Measurements from ENCODE around the gene PIK3CB.

DNA sequence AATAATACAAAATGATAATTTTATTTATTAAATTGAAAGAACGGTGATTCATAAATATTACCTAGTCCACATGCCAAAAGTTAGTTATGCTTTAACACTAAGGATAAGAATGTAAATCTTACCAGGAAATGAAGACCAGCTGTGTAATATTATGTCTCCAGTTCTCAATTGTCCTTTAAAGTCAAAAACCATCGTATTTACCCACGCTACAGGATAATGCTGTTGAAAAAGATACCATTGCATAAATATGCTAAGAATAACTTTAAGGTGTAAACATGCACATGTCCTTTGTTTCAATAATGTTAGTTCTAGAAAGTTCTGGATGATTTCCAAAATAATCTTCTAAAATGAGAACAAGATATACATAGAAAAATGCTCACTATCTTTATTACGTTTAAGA, 122.6 kb downstream of the PIK3CB start:
- TF ChIP-seq GATA2 (IDR thresholded peaks at IDR 0.05; ENCODE audit: low read depth, low read length) (no peak), GATA3 (IDR thresholded peaks at IDR 0.05; ENCODE audit: low read depth, low read length) (no peak)
